ENCODE measurements around the gene MARK3.

DNA sequence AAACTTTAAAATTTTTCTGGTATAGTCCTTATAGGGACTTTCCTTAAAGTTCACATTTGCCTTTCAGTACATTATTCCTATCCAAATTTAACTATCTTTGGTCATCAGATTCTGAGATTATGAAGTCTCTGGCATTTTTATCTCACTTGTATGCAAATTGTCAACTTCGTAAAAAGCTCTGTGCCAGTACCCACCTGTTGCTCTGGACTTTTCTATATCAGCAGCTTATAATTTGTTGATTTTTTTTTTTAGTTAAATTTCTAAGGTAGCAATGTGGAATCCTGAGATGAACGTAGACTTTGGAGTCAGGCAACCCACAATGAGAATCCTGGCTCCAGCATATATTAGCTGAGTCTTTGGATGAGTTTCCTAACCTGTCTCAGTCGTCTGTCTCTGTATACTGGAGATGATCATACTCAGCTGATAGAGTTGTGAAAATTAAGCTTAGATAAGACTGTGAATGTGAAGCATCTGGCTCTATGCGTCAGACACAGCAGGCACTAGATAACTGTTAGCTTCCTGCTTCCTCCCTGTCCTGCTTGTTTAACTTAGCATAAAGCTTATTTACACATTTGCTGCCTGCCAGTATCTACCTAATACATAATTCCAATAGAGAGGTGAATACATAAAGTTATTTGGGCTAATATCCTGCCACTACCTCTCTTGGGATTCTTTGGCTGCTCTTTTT, 59.8 kb downstream of the MARK3 start:
- TF ChIP-seq, protein P1, sequence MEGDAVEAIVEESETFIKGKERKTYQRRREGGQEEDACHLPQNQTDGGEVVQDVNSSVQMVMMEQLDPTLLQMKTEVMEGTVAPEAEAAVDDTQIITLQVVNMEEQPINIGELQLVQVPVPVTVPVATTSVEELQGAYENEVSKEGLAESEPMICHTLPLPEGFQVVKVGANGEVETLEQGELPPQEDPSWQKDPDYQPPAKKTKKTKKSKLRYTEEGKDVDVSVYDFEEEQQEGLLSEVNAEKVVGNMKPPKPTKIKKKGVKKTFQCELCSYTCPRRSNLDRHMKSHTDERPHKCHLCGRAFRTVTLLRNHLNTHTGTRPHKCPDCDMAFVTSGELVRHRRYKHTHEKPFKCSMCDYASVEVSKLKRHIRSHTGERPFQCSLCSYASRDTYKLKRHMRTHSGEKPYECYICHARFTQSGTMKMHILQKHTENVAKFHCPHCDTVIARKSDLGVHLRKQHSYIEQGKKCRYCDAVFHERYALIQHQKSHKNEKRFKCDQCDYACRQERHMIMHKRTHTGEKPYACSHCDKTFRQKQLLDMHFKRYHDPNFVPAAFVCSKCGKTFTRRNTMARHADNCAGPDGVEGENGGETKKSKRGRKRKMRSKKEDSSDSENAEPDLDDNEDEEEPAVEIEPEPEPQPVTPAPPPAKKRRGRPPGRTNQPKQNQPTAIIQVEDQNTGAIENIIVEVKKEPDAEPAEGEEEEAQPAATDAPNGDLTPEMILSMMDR (IDR thresholded peaks at IDR 0.05; ENCODE audit: borderline replicate concordance, extremely low read depth, low read length, poor library complexity, severe bottlenecking) = no peak
- TF ChIP-seq EZH2 (IDR thresholded peaks at IDR 0.05; ENCODE audit: borderline replicate concordance, low read depth, low read length, severe bottlenecking) = no peak

All from DND-41 (cell line).